Measurements from ENCODE around the gene UBE2L3. TPM values are rescaled to one million over a fixed set of nuclear protein-coding genes. Genes with fewer than 3 reads are reported as not detected.
"Not testable (repeated sequence)": the region's sequence is repeated elsewhere in the genome, so short reads cannot be mapped to it uniquely, and the experiment has no call there.

UBE2L3 gene
- 60.7 and 63.1 TPM in 2 replicates for total RNA-seq

GRCh38 chr22:21567456-21568346, at the start of gene UBE2L3:
UBE2L3 (plus strand) TSS chr22:21567714; CDS start chr22:21567745, 31 bp downstream.
- intact Hi-C loops (cut with micrococcal nuclease), result loop anchor here (1.0 kb wide), 1 partner anchor 62 kb away; no protein-coding TSS in a partner anchor

- intact Hi-C loops (cut with micrococcal nuclease), result not testable (repeated sequence)
Measured at GRCh38 chr22:21526705-21527500, 40.6 kb upstream of the UBE2L3 start.

GRCh38 chr22:21531525-21531924, 36.0 kb upstream of the UBE2L3 start:
- intact Hi-C loops (cut with micrococcal nuclease), result not testable (repeated sequence)

- intact Hi-C loops (cut with micrococcal nuclease), result not testable (repeated sequence)
Measured at GRCh38 chr22:21532863-21533648, 34.5 kb upstream of the UBE2L3 start.

- intact Hi-C loops (cut with micrococcal nuclease), result not testable (repeated sequence)
Measured at GRCh38 chr22:21539862-21540261, 27.7 kb upstream of the UBE2L3 start.

GRCh38 chr22:21544432-21545322, 22.8 kb upstream of the UBE2L3 start:
- intact Hi-C loops (cut with micrococcal nuclease), result not testable (repeated sequence)

GRCh38 chr22:21549558-21549957, 18.0 kb upstream of the UBE2L3 start:
- intact Hi-C loops (cut with micrococcal nuclease), result not testable (repeated sequence)

GRCh38 chr22:21550008-21550677, 17.4 kb upstream of the UBE2L3 start:
- intact Hi-C loops (cut with micrococcal nuclease), result not testable (repeated sequence)

- intact Hi-C loops (cut with micrococcal nuclease), result not testable (repeated sequence)
Measured at GRCh38 chr22:21550678-21551047, 16.9 kb upstream of the UBE2L3 start.

GRCh38 chr22:21551361-21551760, 16.2 kb upstream of the UBE2L3 start, which contains the start of gene RIMBP3C:
RIMBP3C (minus strand) TSS chr22:21551461; CDS start chr22:21550976, 485 bp downstream.
- intact Hi-C loops (cut with micrococcal nuclease), result not testable (repeated sequence)

GRCh38 chr22:21559345-21560125, 8.0 kb upstream of the UBE2L3 start:
- intact Hi-C loops (cut with micrococcal nuclease), result not testable (repeated sequence)

- intact Hi-C loops (cut with micrococcal nuclease), result not testable (repeated sequence)
Measured at GRCh38 chr22:21560657-21561056, 6.9 kb upstream of the UBE2L3 start.

GRCh38 chr22:21563912-21564311, 3.6 kb upstream of the UBE2L3 start:
- intact Hi-C loops (cut with micrococcal nuclease), result no loop called here

- intact Hi-C loops (cut with micrococcal nuclease), result no loop called here
Measured at GRCh38 chr22:21564411-21564810, 3.1 kb upstream of the UBE2L3 start.

- intact Hi-C loops (cut with micrococcal nuclease), result no loop called here
Measured at GRCh38 chr22:21568347-21569075, 997 bp downstream of the UBE2L3 start.

GRCh38 chr22:21569076-21569427, 1.5 kb downstream of the UBE2L3 start:
- intact Hi-C loops (cut with micrococcal nuclease), result not testable (repeated sequence)

- intact Hi-C loops (cut with micrococcal nuclease), result loop anchor here (2.0 to 5.0 kb wide), 3 partner anchors 17 to 73 kb away; partner anchors contain the start of gene SDF2L1
Measured at GRCh38 chr22:21569459-21570170, 2.1 kb downstream of the UBE2L3 start.

Data from T-helper 1 cell treated with Interleukin-12 subunit alpha and Interleukin-12 subunit beta and Interleukin-4 antibody, amounts not matched to agents 30 ng/mL and 1 ng/mL, for 36 hours (primary cell).